GM19372 (cell line): Measurements from ENCODE around the gene LAX1.
"Not testable (repeated sequence)": the region's sequence is repeated elsewhere in the genome, so short reads cannot be mapped to it uniquely, and the experiment has no call there.

ENCODE experiments used
- ATAC-seq: cut with Tn5 transposase; IDR thresholded peaks from one replicate; pipeline ENCODE4 v1.9.1; 2021; ENCODE audit warnings: mild to moderate bottlenecking, low read depth, moderate library complexity; ENCODE audit not compliant: unreplicated experiment

The LAX1 gene, protein sequence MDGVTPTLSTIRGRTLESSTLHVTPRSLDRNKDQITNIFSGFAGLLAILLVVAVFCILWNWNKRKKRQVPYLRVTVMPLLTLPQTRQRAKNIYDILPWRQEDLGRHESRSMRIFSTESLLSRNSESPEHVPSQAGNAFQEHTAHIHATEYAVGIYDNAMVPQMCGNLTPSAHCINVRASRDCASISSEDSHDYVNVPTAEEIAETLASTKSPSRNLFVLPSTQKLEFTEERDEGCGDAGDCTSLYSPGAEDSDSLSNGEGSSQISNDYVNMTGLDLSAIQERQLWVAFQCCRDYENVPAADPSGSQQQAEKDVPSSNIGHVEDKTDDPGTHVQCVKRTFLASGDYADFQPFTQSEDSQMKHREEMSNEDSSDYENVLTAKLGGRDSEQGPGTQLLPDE

DNA sequence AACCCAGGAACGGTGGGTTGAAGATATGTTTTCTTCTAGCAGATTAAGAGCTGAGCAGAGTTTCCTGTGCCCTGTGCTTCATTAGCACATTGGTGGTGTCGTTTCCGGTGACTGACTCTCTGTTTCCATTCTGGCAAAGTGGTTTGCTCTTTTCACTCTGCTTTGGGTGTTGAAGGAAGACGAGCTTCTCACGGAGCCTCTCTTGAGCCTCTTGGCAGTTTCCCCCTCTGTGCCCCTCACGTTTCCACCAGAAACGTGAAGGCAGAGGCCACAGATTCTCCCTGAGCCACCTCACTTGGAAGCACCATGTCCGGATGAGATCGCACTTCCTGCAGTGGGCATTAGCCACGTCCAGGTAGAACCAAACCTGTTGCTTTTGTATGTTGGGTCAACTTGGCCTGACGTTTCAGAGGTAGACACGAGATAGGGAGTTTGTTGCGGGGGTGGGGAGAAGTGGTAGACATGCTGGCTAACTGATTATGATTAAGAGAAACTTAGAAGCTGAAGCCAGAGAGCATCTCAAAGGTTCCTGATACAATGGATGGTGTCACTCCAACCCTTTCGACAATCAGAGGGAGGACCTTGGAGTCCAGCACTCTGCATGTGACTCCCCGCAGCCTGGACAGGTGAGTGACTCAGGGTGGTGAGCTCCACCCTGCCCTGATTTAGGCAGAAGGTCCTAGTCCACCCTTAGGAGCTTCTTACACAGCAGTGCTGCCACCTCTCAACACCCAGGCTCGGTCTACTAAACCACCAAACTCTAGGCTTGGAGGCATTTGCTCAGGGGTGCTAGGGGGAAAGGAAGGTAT lies at the start of gene LAX1:
TSS of gene LAX1 (plus strand) at position 155 of the 809 bp plus-strand sequence. CDS start at position 538, 383 bp downstream.
- ATAC-seq = peak; percentile 75

DNA sequence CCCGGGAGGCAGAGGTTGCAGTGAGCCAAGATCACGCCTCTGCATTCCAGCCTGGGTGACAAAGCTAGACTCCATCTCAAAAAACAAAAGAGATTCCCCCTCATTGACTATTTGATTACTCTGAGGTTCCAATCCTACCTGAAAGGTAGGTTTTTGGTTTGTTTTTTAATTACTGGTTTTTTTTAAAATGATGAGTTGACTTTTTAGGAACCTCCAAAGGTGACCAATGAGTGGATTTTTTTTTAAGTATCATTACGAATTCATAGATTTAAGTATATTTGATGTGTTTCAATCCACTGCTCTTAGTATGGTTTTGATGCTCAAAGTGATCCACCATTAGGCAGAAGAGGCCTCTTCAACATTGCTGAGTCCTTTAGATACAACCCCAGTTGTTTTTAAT lies 47.9 kb upstream of the LAX1 start:
- no peak for ATAC-seq

DNA sequence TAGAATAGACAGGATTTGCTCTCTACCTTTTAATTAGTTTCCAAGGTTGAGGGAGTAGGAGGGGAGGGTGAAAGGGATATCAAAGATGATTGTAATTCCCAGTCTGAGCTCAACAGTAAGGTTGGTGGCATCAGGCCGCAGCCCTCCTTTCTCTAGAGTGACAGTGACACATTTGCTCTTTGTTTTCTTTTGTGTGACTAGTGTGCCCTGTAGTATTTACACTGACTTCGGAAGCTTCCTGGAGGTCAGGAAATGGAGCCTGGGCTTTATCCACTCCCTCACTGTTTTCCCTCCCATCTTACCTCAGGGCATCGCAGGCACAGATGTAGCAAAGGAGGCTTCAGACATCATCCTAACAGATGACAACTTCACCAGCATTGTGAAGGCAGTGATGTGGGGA lies 44.7 kb upstream of the LAX1 start:
- ATAC-seq = no peak

DNA sequence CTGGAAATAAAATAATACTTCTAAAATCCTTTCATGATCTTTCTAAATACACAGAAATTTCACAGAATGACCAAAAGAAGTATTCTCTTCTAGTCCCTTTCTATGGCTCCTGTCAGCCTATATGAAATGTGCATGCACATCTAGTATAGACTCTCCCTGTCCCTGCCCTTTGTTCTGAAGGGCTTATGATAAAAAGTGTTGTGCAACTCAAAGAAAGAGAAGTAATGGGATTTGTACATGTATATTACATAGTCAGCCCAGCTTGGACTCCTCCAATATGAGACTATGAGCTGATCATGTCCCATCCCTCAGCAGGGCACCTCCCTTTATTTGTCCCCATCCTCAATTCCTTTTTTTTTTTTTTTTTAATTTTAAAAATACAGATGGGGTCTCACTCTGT lies 42.1 kb upstream of the LAX1 start:
- ATAC-seq = no peak

DNA sequence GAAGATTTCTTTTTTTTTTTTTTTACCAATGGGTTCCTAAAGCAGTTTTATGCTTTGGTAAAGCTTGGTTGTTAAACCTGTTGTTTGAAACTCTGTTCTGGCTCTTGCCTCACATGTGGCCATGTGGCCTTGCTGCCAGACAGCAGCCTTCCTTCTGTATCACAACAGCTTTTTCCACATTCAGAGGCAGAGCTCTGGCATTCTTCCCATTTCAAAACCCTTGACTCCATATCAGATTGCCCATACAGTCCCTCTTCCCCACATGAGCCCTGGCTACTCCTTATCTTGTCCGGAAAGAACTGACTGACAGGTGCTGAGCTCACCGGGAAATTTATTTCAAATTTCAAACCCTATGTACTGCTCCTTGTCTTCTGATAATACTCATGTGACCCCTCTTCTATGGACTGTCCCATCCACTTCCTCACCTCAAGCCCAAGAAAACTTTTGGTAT lies 38.5 kb upstream of the LAX1 start:
- ATAC-seq = no peak

DNA sequence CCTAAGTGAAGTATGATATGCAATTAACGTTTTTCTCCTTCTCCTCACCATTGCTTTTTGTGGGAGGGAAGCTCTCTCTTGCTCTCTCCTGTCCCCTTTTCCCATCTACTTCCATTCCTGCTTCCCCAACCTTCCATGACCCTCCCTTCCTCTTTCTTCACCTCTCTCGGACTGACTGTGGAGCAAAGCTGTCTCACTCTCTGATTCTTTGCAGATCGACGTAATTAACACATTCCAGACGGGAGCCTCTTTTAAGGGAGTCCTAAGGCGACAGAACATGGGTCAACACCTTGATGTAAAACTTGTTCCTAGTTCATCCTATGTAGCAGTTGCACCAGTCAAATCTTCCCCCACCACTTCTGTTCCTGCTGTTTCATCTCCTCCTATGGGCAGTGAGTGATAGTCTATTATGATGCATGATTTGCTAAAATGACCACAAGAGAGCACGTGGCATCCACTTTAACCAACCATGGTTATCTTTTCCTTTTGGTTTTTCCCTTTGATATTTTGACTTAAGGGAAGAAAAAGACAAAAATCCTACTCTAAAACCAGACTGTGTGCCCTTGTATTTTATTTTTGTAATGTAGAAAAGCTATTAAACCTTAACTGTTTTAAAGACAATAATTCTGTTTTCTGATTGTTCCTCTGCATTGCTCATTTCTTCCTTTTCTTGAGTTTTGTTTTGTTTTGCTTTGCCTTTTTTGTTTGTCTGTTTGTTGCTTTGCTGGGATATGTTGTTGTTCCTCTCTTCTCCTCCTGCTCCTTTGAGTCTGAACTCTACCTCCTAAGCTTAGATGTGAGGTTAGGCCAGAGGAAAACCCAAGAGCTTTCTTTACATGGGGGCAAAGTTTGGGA lies 31.7 kb upstream of the LAX1 start:
- ATAC-seq = no peak

DNA sequence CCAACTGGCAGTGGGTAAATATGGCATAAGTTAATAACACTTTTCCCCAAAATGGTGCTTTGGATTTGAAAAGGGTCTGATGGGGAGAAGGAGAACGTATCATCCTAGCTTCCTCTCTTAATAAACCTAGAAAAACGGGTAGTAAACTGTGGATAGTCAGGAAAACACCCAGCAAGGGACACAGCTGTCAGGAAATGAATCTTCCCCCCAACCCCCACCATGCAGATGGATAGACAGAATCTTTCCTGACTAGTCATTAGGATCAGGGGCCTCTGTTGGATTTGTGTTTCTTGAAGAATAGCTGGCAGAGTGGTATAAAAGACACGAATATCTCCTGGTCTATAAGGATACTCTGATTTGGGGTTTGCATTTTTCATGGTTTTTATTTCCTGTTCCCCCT lies 22.5 kb upstream of the LAX1 start:
- ATAC-seq = no peak

DNA sequence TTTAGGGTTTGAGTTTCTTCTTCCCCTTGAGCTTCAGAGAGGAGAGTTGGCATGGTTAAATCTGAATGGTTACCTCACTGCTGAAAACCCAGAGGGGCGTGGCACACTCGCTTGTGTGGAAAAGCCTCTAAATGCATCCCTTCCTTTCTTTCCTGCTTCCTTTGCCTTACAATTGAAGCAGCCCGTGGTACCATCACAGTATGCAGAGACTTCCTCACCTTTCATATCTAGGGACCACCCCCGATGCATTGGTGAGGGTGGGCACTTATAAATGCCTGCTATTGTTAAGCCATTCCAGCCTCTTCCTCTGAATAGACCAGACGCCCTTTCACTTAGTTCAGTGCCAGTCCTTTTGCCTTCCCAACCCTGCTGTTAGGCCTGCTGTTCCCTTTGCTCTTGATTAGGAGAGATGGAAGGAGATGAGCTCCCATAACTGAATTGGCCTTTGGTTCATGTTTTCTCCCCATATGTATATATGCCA lies 21.9 kb upstream of the LAX1 start:
- ATAC-seq = no peak

DNA sequence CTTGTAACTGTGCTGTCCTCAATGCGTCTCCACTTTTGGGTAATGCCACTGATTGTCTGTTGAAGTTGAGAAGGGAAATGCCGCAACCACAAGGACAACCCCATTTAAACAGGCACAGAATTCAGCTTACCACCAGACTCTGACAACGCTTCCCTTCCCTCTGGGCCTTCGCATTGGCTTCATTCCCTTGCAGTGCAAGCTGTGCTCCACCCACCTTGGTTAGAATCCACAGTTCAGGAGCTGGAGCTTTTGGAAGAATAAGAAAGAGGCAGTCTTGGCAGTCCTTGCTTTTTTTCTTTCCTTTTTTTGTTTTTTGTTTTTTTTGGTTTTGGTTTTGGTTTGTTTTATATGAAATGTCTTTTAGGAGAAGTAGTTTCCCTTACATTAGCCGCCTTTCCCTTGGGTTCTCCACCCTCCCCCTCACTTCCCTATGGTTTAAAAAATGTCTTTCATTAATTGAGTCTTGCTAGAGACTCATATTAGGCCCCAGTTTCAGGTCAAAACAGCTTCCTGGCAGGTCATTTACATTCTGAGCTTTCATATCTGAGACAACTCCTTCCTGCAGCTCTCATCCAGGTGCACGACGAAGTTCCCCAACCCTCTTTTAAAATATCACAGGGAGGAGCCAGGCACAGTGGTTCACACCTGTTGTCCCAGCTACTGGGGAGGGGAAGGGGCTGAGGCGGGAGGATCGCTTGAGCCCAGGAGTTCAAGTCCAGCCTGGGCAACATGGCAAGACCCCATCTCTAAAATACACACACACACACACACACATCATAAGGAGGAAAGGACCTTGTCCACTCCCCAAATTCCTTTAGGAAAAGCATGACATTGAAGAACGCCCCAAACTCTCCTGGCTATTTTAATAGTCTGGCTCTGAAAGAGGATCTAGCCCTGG lies 20.7 kb upstream of the LAX1 start:
- no peak for ATAC-seq

DNA sequence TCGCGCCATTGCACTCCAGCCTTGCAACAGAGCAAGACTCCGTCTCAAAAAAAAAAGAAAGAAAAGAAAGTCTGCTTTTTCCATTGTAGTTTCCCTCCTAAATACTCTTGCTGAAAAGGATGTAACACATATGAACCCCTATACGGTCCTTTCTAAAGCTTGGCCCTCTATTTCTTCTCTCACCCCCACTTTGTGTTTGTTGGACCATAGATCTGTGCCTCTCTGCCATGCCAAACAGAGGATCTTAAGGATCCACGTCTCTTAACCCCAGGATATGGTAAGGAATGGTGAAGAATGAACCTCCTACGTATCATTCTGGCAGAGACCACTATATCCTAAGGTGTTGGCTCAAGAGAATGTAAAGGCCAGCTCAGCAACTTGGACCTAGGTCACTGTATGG lies 18.7 kb upstream of the LAX1 start:
- ATAC-seq = no peak

DNA sequence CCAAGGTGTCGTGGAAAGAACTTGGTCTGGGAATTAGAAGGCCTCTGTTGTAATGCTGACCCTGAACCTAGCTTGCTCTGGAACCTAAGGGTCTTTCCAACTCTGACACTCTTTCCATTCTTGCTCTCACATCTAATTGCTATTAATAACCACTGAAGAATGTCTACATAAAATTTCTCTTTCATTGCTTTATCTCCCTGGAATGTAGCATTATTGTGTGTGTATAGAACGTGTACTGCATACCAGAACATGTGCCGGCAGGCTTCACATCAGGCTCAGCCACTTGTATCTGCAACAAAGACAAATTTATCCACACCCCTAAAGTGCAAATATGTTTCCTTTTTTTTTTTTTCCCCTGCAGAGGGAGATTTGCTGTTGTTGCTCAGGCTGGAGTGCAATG lies 13.9 kb upstream of the LAX1 start:
- ATAC-seq = no peak

DNA sequence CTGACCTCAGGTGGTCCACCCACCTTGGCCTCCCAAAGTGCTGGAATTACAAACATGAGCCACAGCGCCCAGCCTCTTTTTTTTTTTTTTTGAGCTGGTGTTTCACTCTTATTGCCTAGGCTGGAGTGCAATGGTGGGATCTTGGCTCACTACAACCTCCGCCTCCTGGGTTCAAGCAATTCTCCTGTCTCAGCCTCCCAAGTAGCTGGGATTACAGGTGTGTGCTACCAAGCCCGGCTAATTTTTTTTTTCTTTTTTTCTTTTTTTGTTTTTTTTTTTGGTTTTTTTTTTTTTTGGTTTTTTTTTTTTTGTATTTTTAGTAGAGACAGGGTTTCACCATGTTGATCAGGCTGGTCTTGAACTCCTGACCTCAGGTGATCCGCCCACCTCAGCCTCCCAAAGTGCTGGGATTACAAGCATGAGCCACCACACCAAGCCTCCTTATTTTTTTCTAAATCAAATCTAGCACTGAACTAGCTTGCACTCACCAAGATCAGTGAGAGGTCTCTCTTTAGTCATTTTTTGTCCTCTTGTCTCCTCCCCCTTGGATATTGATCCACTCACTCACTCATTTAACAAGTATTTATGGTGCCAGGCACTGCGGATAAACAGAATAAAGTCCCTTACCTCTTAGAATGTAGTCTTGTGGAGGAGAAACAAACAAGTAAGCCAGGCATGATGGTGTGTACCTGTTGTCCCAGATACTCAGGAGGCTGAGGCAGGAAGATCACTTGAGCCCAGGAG lies 13.2 kb upstream of the LAX1 start:
- ATAC-seq = not testable (repeated sequence)

DNA sequence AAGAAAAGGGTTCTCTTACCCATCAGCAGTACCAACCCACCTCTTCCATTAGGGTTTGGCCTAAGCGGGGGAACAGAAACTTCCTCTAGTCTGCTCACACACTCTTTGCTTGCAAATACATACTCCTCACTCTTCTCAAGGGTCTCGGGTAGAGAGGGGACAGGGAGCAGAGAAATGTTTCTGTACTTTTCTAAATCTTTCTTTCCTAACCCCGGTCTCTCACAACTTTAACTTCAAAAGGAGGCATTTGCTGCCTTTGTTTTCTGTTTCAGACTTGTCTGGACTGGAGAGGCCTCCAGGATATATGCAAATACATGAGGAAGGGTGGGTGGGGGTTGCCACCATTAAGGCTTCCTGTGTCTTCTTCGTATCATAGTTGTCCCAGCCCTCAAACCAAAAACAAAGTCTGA lies 10.5 kb upstream of the LAX1 start:
- ATAC-seq = peak; percentile 67

DNA sequence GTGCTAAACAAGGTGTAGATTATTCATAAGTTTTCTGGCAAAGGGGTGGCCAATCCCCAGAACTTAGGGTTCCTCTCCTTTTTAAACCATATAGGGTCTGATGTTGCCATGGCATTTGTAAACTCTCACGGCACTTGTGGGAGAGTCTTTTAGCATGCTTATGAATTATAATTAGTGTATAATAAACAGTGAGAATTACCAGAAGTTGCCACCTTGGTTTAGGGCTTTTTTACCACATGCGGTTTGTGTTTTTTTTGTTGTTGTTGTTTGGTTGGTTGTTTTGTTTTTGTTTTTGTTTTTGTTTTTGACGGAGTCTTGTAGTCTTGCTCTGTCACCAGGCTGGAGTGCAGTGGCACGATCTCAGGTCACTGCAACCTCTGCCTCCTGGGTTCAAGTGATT lies 8.9 kb upstream of the LAX1 start:
- ATAC-seq = no peak

DNA sequence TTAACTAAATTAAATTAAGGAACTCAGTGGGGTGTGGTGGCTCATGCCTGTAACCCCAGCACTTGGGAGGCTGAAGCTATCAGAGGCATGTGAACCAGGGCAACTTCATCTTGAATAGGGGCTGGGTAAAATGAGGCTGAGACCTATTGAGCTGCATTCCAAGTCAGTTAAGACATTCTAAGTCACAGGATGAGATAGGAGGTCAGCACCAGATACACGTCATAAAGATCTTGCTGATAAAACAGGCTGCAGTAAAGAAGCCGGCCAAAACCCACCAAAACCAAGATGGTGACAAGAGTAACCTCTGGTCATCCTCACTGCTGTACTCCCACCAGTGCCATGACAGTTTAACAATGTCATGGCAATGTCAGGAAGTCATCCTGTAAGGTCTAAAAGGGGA lies 6.2 kb upstream of the LAX1 start:
- ATAC-seq = not testable (repeated sequence)

DNA sequence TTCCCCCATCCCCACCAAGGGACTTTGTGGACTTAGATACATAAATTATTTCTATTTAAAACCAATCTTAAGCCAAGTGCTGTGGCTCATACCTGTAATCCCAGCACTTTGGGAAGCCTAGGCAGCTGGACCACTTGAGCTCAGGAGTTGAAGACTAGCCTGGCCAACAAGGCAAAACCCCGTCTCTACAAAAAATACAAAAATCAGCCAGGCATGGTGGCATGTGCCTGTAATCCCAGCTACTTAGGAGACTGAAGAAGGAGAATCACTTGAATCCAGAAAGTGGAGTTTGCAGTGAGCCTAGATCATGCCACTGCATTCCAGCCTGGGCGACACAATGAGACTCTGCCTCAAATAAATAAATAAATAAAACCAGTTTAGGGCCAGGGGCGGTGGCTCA lies 4.5 kb upstream of the LAX1 start:
- no peak for ATAC-seq

DNA sequence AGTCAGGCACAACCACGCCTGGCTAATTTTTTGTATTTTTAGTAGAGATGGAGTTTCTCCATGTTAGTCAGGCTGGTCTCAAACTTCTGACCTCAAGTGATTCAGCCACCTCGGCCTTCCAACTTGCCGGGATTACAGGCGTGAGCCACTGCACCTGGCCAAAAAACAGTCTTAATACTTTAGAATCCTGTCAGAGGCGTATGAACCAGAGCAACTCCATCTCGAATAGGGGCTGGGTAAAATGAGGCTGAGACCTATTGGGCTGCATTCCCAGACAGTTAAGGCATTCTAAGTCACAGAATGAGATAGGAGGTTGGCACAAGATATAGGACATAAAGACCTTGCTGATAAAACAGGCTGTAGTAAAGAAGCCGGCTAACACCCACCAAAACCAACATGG lies 3.0 kb upstream of the LAX1 start:
- not testable (repeated sequence) for ATAC-seq

DNA sequence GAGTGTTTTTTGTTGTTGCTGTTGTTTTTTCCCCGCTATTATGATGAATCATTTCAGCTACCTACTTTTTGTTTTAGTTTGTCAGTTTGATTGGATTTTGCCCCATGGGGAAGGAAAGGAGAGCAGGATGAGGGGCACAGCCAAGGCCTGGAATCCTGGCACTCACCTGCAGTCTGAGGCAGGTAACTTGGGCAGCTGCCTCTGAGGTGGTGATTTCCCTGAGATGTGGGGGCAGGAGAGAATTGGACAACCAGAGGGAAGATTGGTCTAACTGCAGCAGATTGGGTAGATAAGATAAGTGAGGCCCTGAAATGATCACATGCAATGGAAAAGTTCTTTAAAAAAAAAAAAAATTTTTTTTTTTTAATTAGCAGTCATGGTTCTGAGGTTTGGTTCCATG lies 1.5 kb upstream of the LAX1 start:
- no peak for ATAC-seq
